Measurements from ENCODE around the gene NTN4.

GRCh38 chr12:95774311-95775045 is 16.1 kb downstream of the NTN4 start:
- TF ChIP-seq EZH2 (IDR thresholded peaks at IDR 0.05; ENCODE audit: insufficient read depth, poor library complexity, severe bottlenecking) (no peak), EZH2phosphoT487 (IDR thresholded peaks at IDR 0.05; ENCODE audit: insufficient read depth, low read depth) (no peak)
